RCC 7860 (cell line): ENCODE measurements around the gene GATM.

Experiments
- DNase-seq: peaks from one replicate; pipeline ENCODE4 v3.0.0-alpha.2; 2015; ENCODE audit warnings: low spot score
- FAIRE-seq: peaks from 2 replicates; lab custom pipeline; 2012; peaks lifted over from hg19 to GRCh38; lab: Jason Lieb, UNC

The GATM gene, protein sequence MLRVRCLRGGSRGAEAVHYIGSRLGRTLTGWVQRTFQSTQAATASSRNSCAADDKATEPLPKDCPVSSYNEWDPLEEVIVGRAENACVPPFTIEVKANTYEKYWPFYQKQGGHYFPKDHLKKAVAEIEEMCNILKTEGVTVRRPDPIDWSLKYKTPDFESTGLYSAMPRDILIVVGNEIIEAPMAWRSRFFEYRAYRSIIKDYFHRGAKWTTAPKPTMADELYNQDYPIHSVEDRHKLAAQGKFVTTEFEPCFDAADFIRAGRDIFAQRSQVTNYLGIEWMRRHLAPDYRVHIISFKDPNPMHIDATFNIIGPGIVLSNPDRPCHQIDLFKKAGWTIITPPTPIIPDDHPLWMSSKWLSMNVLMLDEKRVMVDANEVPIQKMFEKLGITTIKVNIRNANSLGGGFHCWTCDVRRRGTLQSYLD

GRCh38 chr15:45378149-45378912, at the start of gene GATM:
TSS of gene GATM (minus strand) at chr15:45378544. CDS start at chr15:45378453, 91 bp downstream.
- peak; percentile 63 for DNase-seq
- FAIRE-seq, result no peak

- FAIRE-seq (no peak), DNase-seq (no peak)
Observed at GRCh38 chr15:45427085-45427484, 48.7 kb upstream of the GATM start.

- peak; percentile 37 for FAIRE-seq
Observed at GRCh38 chr15:45425135-45425534, 46.8 kb upstream of the GATM start.

GRCh38 chr15:45424429-45424828, 46.1 kb upstream of the GATM start:
- FAIRE-seq, result no peak
- no peak for DNase-seq

More at GRCh38 chr15:45425135-45425534, 46.8 kb upstream of the GATM start:
- DNase-seq, result peak; percentile 54

- no peak for DNase-seq
- FAIRE-seq, result no peak
Observed at GRCh38 chr15:45417303-45417950, 39.1 kb upstream of the GATM start.

DNA sequence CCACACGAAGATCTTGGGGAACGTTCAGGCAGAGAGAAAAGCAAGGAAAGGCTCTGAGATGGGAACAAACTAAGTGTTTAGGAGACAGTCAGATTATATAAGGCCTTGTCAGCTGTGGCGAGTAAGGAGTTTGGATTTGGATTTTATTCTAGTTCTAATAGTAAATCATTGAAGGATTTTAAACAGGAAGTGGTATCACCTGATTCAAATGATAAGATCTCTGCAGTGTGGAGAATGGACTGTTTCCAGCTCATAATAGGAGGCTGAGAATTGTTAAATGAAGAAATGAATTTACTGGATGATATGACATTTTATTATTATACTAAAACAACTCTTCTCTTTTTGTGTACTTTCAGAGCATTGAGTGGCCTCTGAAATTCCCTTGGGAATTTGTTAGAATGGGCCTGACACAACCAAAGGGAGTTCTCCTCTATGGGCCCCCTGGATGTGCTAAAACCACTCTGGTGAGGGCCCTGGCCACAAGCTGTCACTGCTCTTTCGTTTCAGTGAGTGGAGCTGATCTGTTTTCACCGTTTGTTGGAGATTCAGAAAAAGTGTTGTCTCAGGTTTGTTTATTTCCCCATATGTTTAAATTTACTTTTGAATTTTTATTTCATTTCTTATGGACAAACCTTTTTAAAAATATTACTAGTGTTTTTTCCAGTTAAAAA, 36.0 kb upstream of the GATM start:
- FAIRE-seq (peak; percentile 45), DNase-seq (peak; percentile 14)

DNA sequence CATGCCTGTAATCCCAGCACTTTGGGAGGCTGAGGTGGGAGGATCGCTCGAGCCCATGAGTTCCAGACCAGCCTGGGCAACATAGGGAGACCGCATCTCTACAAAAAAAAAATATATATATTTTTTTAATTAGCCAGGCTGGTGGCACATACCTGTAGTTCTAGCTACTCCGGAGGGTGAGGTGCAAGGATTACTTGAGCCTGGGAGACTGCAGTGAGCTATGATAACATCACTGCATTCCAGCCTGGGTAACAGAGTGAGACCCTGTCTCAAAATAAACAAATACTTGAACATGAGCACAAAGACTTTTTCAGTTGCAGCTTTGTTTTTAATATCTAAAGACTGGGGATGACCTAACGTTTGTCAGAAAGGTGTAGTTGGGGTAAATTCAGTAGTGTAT, 31.3 kb upstream of the GATM start:
- DNase-seq (no peak), FAIRE-seq (no peak)

DNA sequence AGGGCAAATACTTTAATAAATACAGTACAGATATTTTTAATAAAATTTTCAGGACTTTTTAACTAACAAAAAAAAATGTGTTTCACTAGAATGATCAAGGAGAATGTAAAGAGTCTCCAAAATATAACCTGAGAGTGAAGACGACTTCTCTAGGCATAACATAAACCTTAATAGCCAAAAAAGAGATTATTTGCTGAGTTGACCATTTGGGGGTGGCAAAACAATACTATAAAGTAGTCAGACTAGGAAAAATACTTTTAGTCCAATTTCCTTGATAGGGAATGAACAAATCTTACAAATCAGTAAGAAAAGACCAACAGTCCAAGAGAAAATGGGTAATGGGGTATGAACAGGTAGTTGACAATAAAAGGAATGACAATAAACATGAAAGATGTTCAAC, 29.4 kb upstream of the GATM start:
- DNase-seq, result no peak
- no peak for FAIRE-seq

GRCh38 chr15:45402955-45403877, 24.9 kb upstream of the GATM start:
- FAIRE-seq, result no peak
- DNase-seq, result peak; percentile 22

GRCh38 chr15:45402162-45402954, 24.0 kb upstream of the GATM start:
- FAIRE-seq (peak; percentile 76), DNase-seq (peak; percentile 96)

DNA sequence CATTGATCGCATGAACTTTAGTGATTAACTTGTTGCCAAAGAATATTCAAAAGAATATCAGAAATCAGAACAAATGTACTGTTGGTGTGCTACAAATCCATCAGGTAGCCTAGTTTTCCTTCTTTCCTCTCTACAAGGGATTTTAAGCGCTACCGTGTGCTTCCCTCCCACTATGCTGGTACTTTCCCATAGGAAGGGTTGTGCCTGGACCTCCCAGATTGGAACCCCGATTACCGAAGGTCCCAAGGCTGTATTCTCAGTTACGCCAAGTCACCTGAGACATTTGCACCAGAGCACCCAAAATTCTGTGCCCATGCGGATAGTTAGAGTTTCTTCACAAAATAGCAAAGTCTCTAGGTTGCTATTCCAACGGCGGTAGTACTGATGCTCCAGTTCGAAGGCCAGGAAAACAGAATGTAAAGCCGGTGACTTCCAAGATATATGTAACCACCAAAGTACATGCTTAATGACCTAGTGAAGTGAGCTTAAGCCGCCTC, 23.4 kb upstream of the GATM start:
- no peak for DNase-seq
- FAIRE-seq, result no peak

GRCh38 chr15:45399381-45400212, 21.3 kb upstream of the GATM start:
- peak; percentile 65 for FAIRE-seq
- DNase-seq, result peak; percentile 61

- FAIRE-seq, result no peak
Observed at GRCh38 chr15:45397116-45397665, 18.8 kb upstream of the GATM start.

GRCh38 chr15:45395943-45396342, 17.6 kb upstream of the GATM start:
- DNase-seq (no peak), FAIRE-seq (no peak)

More at GRCh38 chr15:45397116-45397665, 18.8 kb upstream of the GATM start:
- DNase-seq, result no peak

DNA sequence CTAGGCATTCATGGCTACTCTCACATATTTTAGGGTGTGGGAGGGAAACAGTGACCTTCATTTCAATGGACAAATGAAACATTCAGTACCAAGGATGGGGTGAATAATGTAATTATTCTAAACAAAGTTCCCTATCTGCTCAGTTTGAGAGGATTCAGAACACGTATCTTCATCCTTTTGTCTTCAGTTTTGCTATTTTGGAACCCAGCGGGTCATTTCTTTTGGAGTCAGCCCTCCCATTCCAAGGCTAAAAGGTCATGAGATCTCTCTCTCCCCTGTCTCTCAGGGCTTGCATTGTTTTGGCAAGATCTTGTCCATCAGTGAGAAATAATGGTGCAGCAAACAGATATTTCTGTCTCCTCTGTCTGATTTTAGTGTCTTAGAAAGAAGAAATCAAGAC, 16.3 kb upstream of the GATM start:
- FAIRE-seq (no peak), DNase-seq (no peak)

DNA sequence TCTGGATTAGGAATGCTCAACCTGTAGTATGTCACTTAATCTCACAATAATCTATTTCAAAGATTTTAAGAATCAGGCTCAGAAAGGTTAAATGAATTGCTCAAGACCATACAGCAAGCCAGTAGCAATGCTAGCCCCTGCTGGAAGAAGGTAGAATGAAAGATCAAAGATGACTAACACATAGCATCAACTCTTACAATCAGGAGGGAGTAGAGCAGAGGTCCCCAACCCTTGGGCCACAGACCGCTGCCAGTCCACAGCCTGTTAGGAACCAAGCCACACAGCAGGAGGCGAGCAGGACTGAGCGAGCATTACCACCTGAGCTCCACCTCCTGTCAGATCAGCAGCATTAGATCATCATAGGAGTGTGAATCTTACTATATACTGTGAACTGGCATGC, 15.5 kb upstream of the GATM start:
- DNase-seq (no peak), FAIRE-seq (no peak)

DNA sequence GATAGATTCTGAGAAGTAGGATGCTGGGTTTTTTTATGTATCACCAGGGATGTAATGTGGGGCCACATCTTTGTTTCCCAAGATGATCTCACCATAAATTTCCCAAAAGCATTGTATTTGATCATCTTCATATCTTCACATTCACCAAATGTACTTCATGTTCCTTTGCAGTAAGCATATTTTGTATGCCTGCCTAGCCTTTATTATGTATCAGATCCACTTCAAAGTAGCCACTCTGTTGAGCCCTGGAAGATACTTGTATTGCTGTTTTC, 14.2 kb upstream of the GATM start:
- DNase-seq (no peak), FAIRE-seq (no peak)
